HG03469 (cell line): ENCODE measurements around the gene PACRG.

Experiments used
- ATAC-seq: cut with Tn5 transposase; IDR thresholded peaks from one replicate; pipeline ENCODE4 v1.9.1; 2021; ENCODE audit warnings: mild to moderate bottlenecking, moderate library complexity, moderate number of reproducible peaks; ENCODE audit not compliant: unreplicated experiment

The PACRG gene

DNA sequence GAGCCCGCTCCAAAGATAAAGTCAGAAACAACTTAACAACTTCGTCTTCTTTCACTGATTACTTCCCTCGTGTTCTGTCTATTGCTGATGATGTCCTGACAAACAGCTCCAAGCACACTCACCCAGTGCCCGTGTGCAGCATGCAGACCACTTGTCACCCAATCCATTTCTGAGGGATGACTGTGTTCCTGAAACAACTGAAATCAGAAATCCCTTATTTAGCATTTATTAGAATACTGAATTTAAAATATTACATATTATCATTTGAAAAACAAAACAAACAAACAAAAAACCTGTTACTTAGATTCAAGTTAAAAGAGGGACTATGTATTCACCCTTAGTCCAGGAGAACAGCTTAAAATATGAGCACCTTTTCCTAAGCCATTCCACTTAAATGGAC is 463.0 kb downstream of the PACRG start:
- ATAC-seq, result no peak

- no peak for ATAC-seq
Observed at GRCh38 chr6:163191704-163192537, 464.1 kb downstream of the PACRG start.

GRCh38 chr6:163192591-163192990 is 464.8 kb downstream of the PACRG start:
- no peak for ATAC-seq

GRCh38 chr6:163193326-163193725 is 465.6 kb downstream of the PACRG start:
- no peak for ATAC-seq

- no peak for ATAC-seq
Observed at GRCh38 chr6:163195721-163196691, 468.2 kb downstream of the PACRG start.

- ATAC-seq, result no peak
Observed at GRCh38 chr6:163197839-163198238, 470.1 kb downstream of the PACRG start.

- no peak for ATAC-seq
Observed at GRCh38 chr6:163198396-163198795, 470.6 kb downstream of the PACRG start.

DNA sequence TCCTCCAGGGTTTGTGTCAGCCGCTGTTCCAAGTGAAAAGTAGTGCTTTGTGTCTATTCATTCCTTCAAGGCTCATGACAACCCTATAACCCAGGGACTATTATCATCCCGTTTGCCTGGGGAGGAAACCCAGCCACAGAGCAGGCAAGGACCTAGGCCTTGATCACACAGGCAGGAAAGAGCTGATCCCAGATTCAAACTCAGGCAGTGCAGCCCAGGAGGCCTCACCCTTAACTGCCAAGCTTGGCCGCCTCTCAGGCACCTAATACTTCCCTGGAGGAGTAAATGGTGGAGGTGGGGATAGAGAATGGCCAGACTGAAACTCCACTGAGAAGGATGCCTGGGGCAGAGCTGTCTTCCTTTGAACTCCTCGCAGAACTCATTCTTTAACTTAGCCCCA is 471.6 kb downstream of the PACRG start:
- no peak for ATAC-seq

DNA sequence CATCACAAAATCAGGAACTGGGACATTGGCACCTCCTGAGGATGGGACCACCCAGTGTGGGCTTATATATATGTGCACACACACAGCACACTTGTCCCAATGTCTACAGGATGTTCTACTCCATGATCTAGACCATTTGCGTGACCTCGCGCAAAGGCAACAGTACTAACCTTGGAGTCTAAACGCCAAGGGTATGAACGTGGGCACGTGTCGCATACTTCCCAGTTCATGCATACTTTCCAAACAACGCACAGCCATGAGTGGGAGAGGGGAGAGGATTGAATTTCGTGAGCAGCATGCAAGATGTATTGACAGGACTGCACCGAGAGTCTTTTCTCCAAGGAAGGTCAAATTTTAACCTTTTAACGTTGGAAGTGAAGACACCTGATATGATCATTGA is 472.5 kb downstream of the PACRG start:
- ATAC-seq, result no peak

DNA sequence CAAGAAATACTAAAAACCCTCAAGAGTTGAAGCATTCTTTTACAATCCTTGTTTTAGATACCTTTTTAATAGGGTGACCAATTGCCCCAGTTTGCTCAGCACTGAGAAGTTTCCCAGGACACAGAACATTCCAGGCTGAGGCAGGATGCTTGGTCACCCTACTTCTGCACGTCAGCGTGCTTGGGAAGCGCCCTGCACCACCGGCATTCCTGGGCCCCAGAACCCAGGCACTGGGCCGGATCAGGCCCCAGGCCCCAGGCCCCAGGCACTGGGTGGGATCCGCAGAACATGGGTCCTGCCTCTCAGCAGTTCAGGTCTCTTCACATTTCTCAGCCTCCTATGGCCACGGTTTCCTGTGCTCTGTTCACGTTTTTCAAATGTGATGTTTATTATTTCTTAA is 472.9 kb downstream of the PACRG start:
- ATAC-seq, result no peak

GRCh38 chr6:163201855-163202254 is 474.1 kb downstream of the PACRG start:
- no peak for ATAC-seq

DNA sequence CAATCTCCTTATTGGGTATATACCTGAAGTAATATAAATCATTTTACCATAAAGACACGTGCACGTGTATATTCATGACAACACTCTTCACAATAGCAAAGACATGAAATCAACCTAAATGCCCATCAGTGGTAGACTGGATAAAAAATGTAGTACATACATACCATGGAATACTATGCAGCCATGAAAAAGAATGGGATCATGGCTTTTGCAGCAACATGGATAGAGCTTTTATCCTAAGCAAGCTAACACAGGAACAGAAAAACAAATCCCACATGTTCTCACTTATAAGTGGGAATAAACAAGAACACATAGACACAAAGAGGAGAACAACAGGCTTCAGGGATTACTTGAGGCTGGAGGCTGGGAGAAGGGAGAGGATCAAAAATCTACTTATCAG is 478.4 kb downstream of the PACRG start:
- ATAC-seq, result no peak

DNA sequence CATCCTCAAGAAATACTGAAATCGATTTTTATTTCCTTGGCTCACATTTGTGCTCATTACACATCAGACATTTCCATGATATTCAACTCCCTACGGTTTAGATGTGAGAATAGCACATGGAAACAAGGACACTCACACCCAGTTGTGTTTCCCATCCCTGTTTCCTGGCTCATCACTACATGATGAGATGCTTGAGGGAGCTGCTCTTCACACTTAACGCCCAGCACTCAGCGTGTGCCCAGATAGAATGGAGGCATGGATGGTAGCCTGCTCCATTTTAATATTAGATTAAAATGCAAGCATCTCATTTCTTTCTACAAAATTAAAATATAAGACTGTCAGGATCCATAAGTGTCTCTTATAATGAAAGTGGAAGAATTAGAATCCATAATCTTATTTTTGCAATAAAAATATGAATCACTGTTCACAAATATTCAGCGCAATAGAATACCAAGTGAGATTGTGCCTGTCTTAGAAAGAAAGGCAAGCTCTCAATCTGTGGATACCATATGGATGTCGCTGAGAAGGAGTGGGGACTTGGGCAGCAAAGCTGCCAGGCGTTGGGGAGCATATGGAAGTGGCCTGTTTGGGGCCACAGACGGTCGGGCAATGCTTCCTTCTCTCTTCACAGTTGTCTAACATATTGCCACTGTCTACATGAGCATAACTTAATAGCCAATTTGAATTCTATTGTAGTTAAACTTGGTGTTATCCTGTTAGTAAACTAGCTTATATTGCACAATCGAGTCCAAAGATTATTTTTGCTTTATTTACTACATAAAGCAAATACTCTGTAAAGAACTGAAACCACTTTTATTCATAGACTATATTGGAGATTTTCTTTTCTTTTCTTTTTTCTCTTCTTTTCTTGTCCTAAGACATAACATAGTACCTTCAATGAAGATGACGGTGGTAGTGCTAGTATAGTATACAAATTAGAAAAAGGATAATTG is 479.9 kb downstream of the PACRG start:
- ATAC-seq, result no peak

GRCh38 chr6:163209005-163209404 is 481.2 kb downstream of the PACRG start:
- no peak for ATAC-seq

- no peak for ATAC-seq
Observed at GRCh38 chr6:163212123-163212522, 484.3 kb downstream of the PACRG start.

DNA sequence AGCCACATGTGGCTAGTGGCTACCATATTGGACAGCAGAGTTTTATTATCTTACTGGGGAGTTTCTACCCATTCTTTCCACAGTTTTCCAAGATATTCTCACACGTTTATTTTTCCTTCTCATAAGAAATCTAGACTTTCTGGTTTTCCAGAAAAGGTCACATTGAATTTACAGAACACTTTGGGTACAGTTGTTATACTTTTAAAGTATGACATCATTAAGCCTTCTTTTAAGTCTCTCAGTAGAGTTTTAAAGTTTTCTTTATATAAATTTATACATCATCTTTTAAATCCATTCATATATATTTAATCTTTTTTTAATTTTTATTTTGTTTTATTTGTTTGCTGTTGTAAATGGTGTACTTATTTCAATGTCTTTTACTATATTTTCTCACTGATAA is 486.5 kb downstream of the PACRG start:
- no peak for ATAC-seq

DNA sequence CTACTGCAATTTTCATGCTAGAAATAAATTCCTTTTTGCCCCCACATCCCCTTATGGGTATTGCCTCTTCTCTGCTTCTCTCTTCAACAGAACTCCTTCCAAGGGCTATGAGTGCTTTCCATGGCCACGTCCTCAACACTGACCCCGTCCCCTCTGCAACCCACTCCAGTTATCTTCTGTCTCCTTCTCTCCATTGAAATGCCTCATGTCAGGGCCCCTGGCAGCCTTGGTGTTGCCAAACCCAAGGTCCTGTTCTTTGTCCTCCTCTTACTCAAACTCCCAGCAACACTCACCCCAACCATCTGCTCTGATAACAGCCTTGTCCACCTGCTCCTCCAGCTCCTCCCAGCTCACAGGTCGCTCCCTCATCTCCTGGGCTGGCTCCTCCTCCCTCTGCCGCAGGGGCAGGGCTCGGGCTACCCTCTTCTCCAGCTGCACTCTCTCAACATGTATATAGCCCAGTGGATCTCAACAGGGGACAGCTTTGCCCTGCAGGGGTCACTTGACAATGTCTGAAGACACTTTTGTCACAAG is 490.7 kb downstream of the PACRG start:
- ATAC-seq, result no peak

- no peak for ATAC-seq
Observed at GRCh38 chr6:163226181-163226835, 498.5 kb downstream of the PACRG start.

GRCh38 chr6:163226836-163227485 is 499.2 kb downstream of the PACRG start:
- ATAC-seq, result no peak
